Endothelial cell (in vitro differentiated cells): ENCODE results near the gene CAMKMT. TPM values are rescaled to one million over a fixed set of nuclear protein-coding genes. Genes with fewer than 3 reads are reported as not detected.

Experiments used
- DNase-seq: peaks from one replicate; pipeline ENCODE4 v3.0.0; 2021; ENCODE audit warnings: low spot score
- H3K27ac Mint-ChIP-seq: one replicate; pipeline ENCODE4 v1.8.0; 2021; ENCODE audit warnings: mixed read lengths, inconsistent platforms; ENCODE audit not compliant: unreplicated experiment
- H3K27me3 Mint-ChIP-seq: one replicate; pipeline ENCODE4 v1.8.0; 2021; ENCODE audit warnings: mild to moderate bottlenecking, moderate library complexity, mixed read lengths, inconsistent platforms; ENCODE audit not compliant: unreplicated experiment
- H3K36me3 Mint-ChIP-seq: one replicate; pipeline ENCODE4 v1.8.0; 2021; ENCODE audit warnings: mild to moderate bottlenecking, low read depth, mixed read lengths, inconsistent platforms; ENCODE audit not compliant: unreplicated experiment
- H3K4me1 Mint-ChIP-seq: one replicate; pipeline ENCODE4 v1.8.0; 2021; ENCODE audit warnings: mild to moderate bottlenecking, mixed read lengths, inconsistent platforms; ENCODE audit not compliant: unreplicated experiment
- H3K4me3 Mint-ChIP-seq: one replicate; pipeline ENCODE4 v1.8.0; 2021; ENCODE audit warnings: mild to moderate bottlenecking, mixed read lengths, inconsistent platforms; ENCODE audit not compliant: unreplicated experiment
- H3K9me3 Mint-ChIP-seq: one replicate; pipeline ENCODE4 v1.8.0; 2021; ENCODE audit warnings: mixed read lengths, inconsistent platforms; ENCODE audit not compliant: unreplicated experiment
- CTCF ChIP-seq: fragments of 200-600 bp; sonication (generic); IDR thresholded peaks from one replicate; pipeline ENCODE4 v1.5.0; 2021; ENCODE audit warnings: antibody characterized with exemption; ENCODE audit not compliant: unreplicated experiment
- total RNA-seq: library from RNA; stranded (reverse); fragmentation: NEBNext Ultra II Directional; extraction: Animal tissue kit (Norgen Biotek cat#: 25700); gene quantifications from one replicate; pipeline ENCODE4 v1.2.1, GENCODE V29; 2021; ENCODE audit not compliant: unreplicated experiment

CAMKMT gene
- total RNA-seq, 1 donor from 2014 or later = 8.4 TPM

- no peak for DNase-seq
- Mint-ChIP-seq H3K4me1 (peaks cover 6% of the 10 kb centered on the region), H3K9me3 (no peaks in the 10 kb centered on the region), H3K27ac (no peak overlapping the region), H3K4me3 (no peak overlapping the region), H3K27me3 (no peaks in the 10 kb centered on the region), H3K36me3 (peaks cover 5% of the 10 kb centered on the region)
- no peak for TF ChIP-seq CTCF
Measured at GRCh38 chr2:44450082-44450481, 88.3 kb downstream of the CAMKMT start.

- Mint-ChIP-seq H3K27me3 (no peaks in the 10 kb centered on the region), H3K27ac (no peak overlapping the region), H3K9me3 (no peaks in the 10 kb centered on the region), H3K36me3 (no peaks in the 10 kb centered on the region), H3K4me3 (no peak overlapping the region), H3K4me1 (peaks cover 6% of the 10 kb centered on the region)
- no peak for TF ChIP-seq CTCF
- DNase-seq = no peak
Measured at GRCh38 chr2:44450806-44451205, 89.1 kb downstream of the CAMKMT start.

- Mint-ChIP-seq H3K36me3 (no peaks in the 10 kb centered on the region), H3K27me3 (no peaks in the 10 kb centered on the region), H3K9me3 (no peaks in the 10 kb centered on the region), H3K27ac (no peak overlapping the region), H3K4me1 (peaks cover 6% of the 10 kb centered on the region), H3K4me3 (no peak overlapping the region)
- no peak for DNase-seq
- no peak for TF ChIP-seq CTCF
Measured at GRCh38 chr2:44452069-44452583, 90.4 kb downstream of the CAMKMT start.

- no peaks in the 10 kb centered on the region for H3K9me3 Mint-ChIP-seq
- no peak for TF ChIP-seq CTCF
- H3K36me3 Mint-ChIP-seq = no peaks in the 10 kb centered on the region
- no peaks in the 10 kb centered on the region for H3K27me3 Mint-ChIP-seq
- H3K27ac Mint-ChIP-seq = no peak overlapping the region
- no peak overlapping the region for H3K4me3 Mint-ChIP-seq
- peaks cover 6% of the 10 kb centered on the region for H3K4me1 Mint-ChIP-seq
- DNase-seq = no peak
Measured at GRCh38 chr2:44453259-44453658, 91.5 kb downstream of the CAMKMT start.

- H3K27me3 Mint-ChIP-seq = no peaks in the 10 kb centered on the region
- H3K9me3 Mint-ChIP-seq = no peaks in the 10 kb centered on the region
- H3K4me1 Mint-ChIP-seq = peaks cover 2% of the 10 kb centered on the region
- no peak overlapping the region for H3K4me3 Mint-ChIP-seq
- TF ChIP-seq CTCF = no peak
- H3K27ac Mint-ChIP-seq = no peak overlapping the region
- DNase-seq = no peak
- H3K36me3 Mint-ChIP-seq = no peaks in the 10 kb centered on the region
Measured at GRCh38 chr2:44455877-44456276, 94.1 kb downstream of the CAMKMT start.
